HEK293T (cell line): ENCODE data around the gene PKP2.

ENCODE experiments used
- BHLHE40 ChIP-seq: fragments of 450-650 bp; IDR thresholded peaks from 2 replicates; pipeline ENCODE4 v1.6.1; 2016; ENCODE audit warnings: mild to moderate bottlenecking, moderate library complexity, borderline replicate concordance
- SP1 ChIP-seq: fragments of 450-650 bp; IDR thresholded peaks from 2 replicates; pipeline ENCODE4 v1.6.1; 2017
- ZNF384 ChIP-seq: fragments of 450-650 bp; IDR thresholded peaks from 2 replicates; pipeline ENCODE4 v1.6.1; 2016

DNA sequence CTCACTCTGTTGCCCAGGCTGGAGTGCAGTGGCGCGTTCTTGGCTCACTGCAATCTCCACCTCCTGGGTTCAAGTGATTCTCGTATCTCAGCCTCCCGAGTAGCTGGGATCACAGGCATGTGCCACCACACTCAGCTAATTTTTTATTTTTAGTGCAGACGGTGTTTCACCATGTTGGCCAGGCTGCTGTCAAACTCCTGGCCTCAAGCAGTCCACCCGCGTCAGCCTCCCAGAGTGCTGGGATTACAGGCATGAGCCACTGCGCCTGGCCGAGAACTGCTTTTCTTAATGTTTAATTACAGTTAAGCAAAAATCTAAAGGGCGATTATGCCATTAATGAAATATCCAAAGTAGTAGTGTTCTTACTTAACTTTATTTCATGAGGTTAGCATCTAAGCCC lies 154.4 kb downstream of the PKP2 start:
- TF ChIP-seq ZNF384 (no peak), BHLHE40 (no peak), SP1 (no peak)
